Measurements from ENCODE around the gene RABAC1. TPM values are rescaled to one million over a fixed set of nuclear protein-coding genes. Genes with fewer than 3 reads are reported as not detected.
A peak's percentile ranks its signal among the peaks of the same experiment; 100 is the strongest.

The RABAC1 gene
- total and polyA plus RNA-seq, 2 experiments from 2014 or later: 151 to 206 TPM

- TF ChIP-seq ZNF331 (CRISPR knock-in tag; IDR thresholded peaks at IDR 0.05; ENCODE audit: low read depth) (no peak), EZH2phosphoT487 (IDR thresholded peaks at IDR 0.05; ENCODE audit: unreplicated experiment) (no peak), ETS1 (IDR thresholded peaks at IDR 0.05) (no peak), JUNB (IDR thresholded peaks at IDR 0.05; ENCODE audit: unreplicated experiment) (no peak), CREB1 (CRISPR knock-in tag; IDR thresholded peaks at IDR 0.05; ENCODE audit: low read depth) (no peak), NANOG (IDR thresholded peaks at IDR 0.05; ENCODE audit: borderline replicate concordance) (no peak)
These were observed 14.8 kb downstream of the RABAC1 start (continued) for GRCh38 chr19:41944336-41944735.

GRCh38 chr19:41941410-41942202 lies 17.5 kb downstream of the RABAC1 start:
- Mint-ChIP-seq H3K36me3 (ENCODE audit: low read depth) (peaks cover 3% of the 10 kb centered on the region; the same call in 1 of the 3 replicates), H3K4me1 (peaks cover 6% of the 10 kb centered on the region), H3K4me3 (peak overlapping the region; percentile 59), H3K27ac (no peak overlapping the region), H3K27me3 (ENCODE audit: insufficient read depth, low read depth, poor library complexity) (peaks cover 26% of the 10 kb centered on the region), H3K9me3 (peaks cover 8% of the 10 kb centered on the region; the same call in 1 of the 3 replicates)
- Histone ChIP-seq H3K36me3 (ENCODE audit: insufficient read depth) (no peaks in the 10 kb centered on the region), H3F3A (replicated peaks; ENCODE audit: low read depth) (peaks cover 4% of the 10 kb centered on the region; the same call in 1 of the 2 replicates), H3K27me3 (ENCODE audit: insufficient read depth) (peaks cover 54% of the 10 kb centered on the region), H3K9me2 (ENCODE audit: insufficient read depth) (no peaks in the 10 kb centered on the region), H2AFZ (no peak overlapping the region), H3K4me2 (no peak overlapping the region), H3K79me2 (replicated peaks; ENCODE audit: insufficient read depth) (no peaks in the 10 kb centered on the region), H3K4me1 (ENCODE audit: insufficient read depth) (peaks cover 5% of the 10 kb centered on the region; the same call in 1 of the 2 replicates), H4K20me1 (replicated peaks; ENCODE audit: insufficient read depth) (0 out of 2 replicates have a peak, but pooled peaks cover 4% of the 10 kb centered on the region), H3K4me3 (peak overlapping the region; percentile 66; the same call in 1 of the 2 replicates), H3K27ac (ENCODE audit: low read depth) (no peak overlapping the region)
- no peak for ATAC-seq
- DNase-seq (ENCODE audit: low spot score): no peak
- TF ChIP-seq CREB1 (CRISPR knock-in tag; IDR thresholded peaks at IDR 0.05; ENCODE audit: low read depth) (no peak), EZH2 (IDR thresholded peaks at IDR 0.05; ENCODE audit: low read depth, unreplicated experiment) (no peak), NANOG (IDR thresholded peaks at IDR 0.05; ENCODE audit: borderline replicate concordance) (no peak), ZNF114 (CRISPR knock-in tag; IDR thresholded peaks at IDR 0.05) (no peak), JUNB (IDR thresholded peaks at IDR 0.05; ENCODE audit: unreplicated experiment) (no peak), EZH2phosphoT487 (IDR thresholded peaks at IDR 0.05; ENCODE audit: unreplicated experiment) (no peak), ZNF462 (CRISPR knock-in tag; IDR thresholded peaks at IDR 0.05) (no peak), CTCF (conservative IDR thresholded peaks at IDR 0.05; ENCODE audit: low read depth in 2 of 2) (no peak), STAT1 (IDR thresholded peaks at IDR 0.05; ENCODE audit: unreplicated experiment) (no peak), ETS1 (IDR thresholded peaks at IDR 0.05) (no peak)
